ENCODE results near the gene EIF4E. TPM values are rescaled to one million over a fixed set of nuclear protein-coding genes. Genes with fewer than 3 reads are reported as not detected.

Gene EIF4E
- total RNA-seq, 2 experiments from 2014 or later: 179 to 181 TPM

Other genes starting within 250 kb of the EIF4E start
- gene METAP1, start 66.6 kb upstream of the EIF4E start, total RNA-seq: 10 to 100 TPM; 68.7 to 71.5 TPM
- 100 to 1,000 TPM; 115 to 121 TPM for gene ADH5, start 159.7 kb upstream of the EIF4E start, total RNA-seq
- gene ADH4, start 215.2 kb upstream of the EIF4E start, total RNA-seq: not detected

All from activated naive CD8-positive, alpha-beta T cell treated with anti-CD3 and anti-CD28 coated beads for 36 hours (primary cell).